HEK293T (cell line): ENCODE data around the gene MYO15B.

Source experiments
- ELF4 ChIP-seq: fragments of 450-650 bp; IDR thresholded peaks from 2 replicates; pipeline ENCODE4 v1.6.1; 2017; ENCODE audit warnings: antibody characterized with exemption
- L3MBTL2 ChIP-seq: fragments of 450-650 bp; conservative IDR thresholded peaks from 2 replicates; pipeline ENCODE4 v1.6.1; 2016; ENCODE audit warnings: mild to moderate bottlenecking

GRCh38 chr17:75568412-75569255, 19.0 kb upstream of the MYO15B start:
- TF ChIP-seq ELF4, result no peak
- TF ChIP-seq L3MBTL2, result no peak
